ENCODE results near the gene GLI3. TPM values are rescaled to one million over a fixed set of nuclear protein-coding genes. Genes with fewer than 3 reads are reported as not detected.

GLI3 gene
- total and polyA plus RNA-seq, 2 of the 4 experiments (the other 2 are of a cell fraction), result 1.3 to 3.9 TPM

DNA sequence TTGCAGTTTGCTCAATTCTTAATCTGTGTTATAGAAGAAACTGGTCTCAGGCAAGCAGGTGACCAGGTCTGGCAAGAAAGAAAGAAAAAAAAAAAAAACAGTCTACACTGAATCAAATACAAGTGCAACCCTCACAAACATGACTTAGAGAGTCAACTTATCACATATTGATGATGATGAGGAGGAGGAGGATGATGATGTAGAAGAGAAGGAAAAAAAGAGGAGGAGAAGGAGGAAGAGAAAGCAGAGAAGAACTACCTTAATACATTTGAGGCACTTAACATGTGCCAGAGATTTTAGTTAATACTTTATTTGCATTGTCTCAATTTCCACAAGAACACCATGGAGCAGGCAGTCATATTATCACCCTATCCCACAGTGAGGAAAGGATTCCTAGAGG lies 91.5 kb downstream of the GLI3 start:
- no peak for TF ChIP-seq CHD1 (IDR thresholded peaks at IDR 0.05; ENCODE audit: low read depth, low read length)
- no peak for TF ChIP-seq CEBPB (IDR thresholded peaks at IDR 0.05; ENCODE audit: low read depth, low read length)
- no peak for TF ChIP-seq USF2 (IDR thresholded peaks at IDR 0.05; ENCODE audit: low read depth, low read length)
- no peak for TF ChIP-seq MXI1 (IDR thresholded peaks at IDR 0.05; ENCODE audit: borderline replicate concordance, low read depth, low read length)
- no peak for TF ChIP-seq SMC3 (IDR thresholded peaks at IDR 0.05; ENCODE audit: low read depth, low read length)
- no peak for TF ChIP-seq MAFK (IDR thresholded peaks at IDR 0.05; ENCODE audit: low read depth, low read length)
- no peak for TF ChIP-seq RAD21 (IDR thresholded peaks at IDR 0.05; ENCODE audit: low read length)
- TF ChIP-seq RFX5 (IDR thresholded peaks at IDR 0.05; ENCODE audit: low read depth, low read length), result no peak
- TF ChIP-seq FOS (IDR thresholded peaks at IDR 0.05; ENCODE audit: low read depth, low read length), result no peak
- TF ChIP-seq ELK1 (IDR thresholded peaks at IDR 0.05; ENCODE audit: borderline replicate concordance, low read depth, low read length), result no peak
- no peak for TF ChIP-seq NFE2L2 (IDR thresholded peaks at IDR 0.05; ENCODE audit: low read depth, low read length)
- no peak for TF ChIP-seq MAZ (IDR thresholded peaks at IDR 0.05; ENCODE audit: borderline replicate concordance, low read depth, low read length)
- no peak for ATAC-seq (ENCODE audit: low read depth)
- BruUV-seq (replicated peaks), result no TSS peak
- Histone ChIP-seq H3K27me3 (ENCODE audit: control insufficient read depth, insufficient read depth, low read length) (no peaks in the 10 kb centered on the region), H2BK15ac (ENCODE audit: low read depth, low read length) (no peak overlapping the region), H2BK120ac (ENCODE audit: low read depth, low read length) (no peak overlapping the region), H3K4ac (ENCODE audit: low read depth, low read length) (no peak overlapping the region), H2AK9ac (replicated peaks; ENCODE audit: low read depth, low read length, poor library complexity) (no peak overlapping the region), H2BK20ac (ENCODE audit: low read depth, low read length) (no peak overlapping the region), H2AFZ (replicated peaks; ENCODE audit: low read length, poor library complexity) (no peak overlapping the region), H3K9me1 (ENCODE audit: insufficient read depth, low read length) (0 out of 2 replicates have a peak, but pooled peaks cover 7% of the 10 kb centered on the region), H3K79me1 (ENCODE audit: low read depth in 1 of 2, low read length in 2 of 2) (no peaks in the 10 kb centered on the region; a peak in 2 of 4 replicates), H3K9ac (ENCODE audit: low read depth, low read length) (no peak overlapping the region), H4K8ac (ENCODE audit: low read depth in 2 of 2, low read length in 2 of 2) (no peak overlapping the region), H4K91ac (ENCODE audit: insufficient read depth, low read depth, low read length) (no peak overlapping the region), H3K27ac (ENCODE audit: insufficient read depth, low read length) (no peak overlapping the region), H3K56ac (ENCODE audit: extremely low read depth, insufficient read depth, low read length) (no peak overlapping the region), H3K4me3 (ENCODE audit: insufficient read depth, low read depth, low read length) (no peak overlapping the region), H4K5ac (ENCODE audit: low read depth, low read length) (no peak overlapping the region), H3K9me3 (ENCODE audit: control insufficient read depth, insufficient read depth, low read length) (no peaks in the 10 kb centered on the region), H2AK5ac (ENCODE audit: low read depth, low read length) (no peak overlapping the region), H3K18ac (ENCODE audit: low read depth, low read length) (no peak overlapping the region), H2BK5ac (ENCODE audit: low read depth, low read length, poor library complexity, severe bottlenecking) (no peak overlapping the region), H4K20me1 (ENCODE audit: insufficient read depth, low read length) (no peaks in the 10 kb centered on the region), H3K4me2 (ENCODE audit: low read depth, low read length) (no peak overlapping the region), H3K4me1 (ENCODE audit: control insufficient read depth, insufficient read depth, low read length) (0 out of 2 replicates have a peak, but pooled peaks cover 2% of the 10 kb centered on the region), H3K36me3 (ENCODE audit: control insufficient read depth, insufficient read depth, low read length) (peaks cover 5% of the 10 kb centered on the region; the same call in 1 of the 2 replicates), H3K14ac (replicated peaks; ENCODE audit: low read depth, low read length) (no peak overlapping the region), H3K23ac (ENCODE audit: low read depth, low read length) (no peak overlapping the region)
- dilution Hi-C loops (cut with HindIII; ENCODE audit: low sequenced_read_pairs, unreplicated experiment), result no loop called here
- intact Hi-C loops (cut with micrococcal nuclease), result no loop called here
- POLR2A ChIA-PET (ENCODE audit: unreplicated experiment), result no interaction called here
- no peak for DNase-seq
- in situ Hi-C loops (cut with MboI; ENCODE audit: low sequenced_read_pairs), result no loop called here
- CTCF ChIA-PET, result no interaction called here

Measured in IMR-90 (cell line).